Mammary epithelial cell (primary cell): ENCODE results near the gene PTGIS.

Experiments
- EZH2 ChIP-seq: IDR thresholded peaks from 2 replicates; pipeline ENCODE4 v1.6.1; 2012; ENCODE audit warnings: low read length, inconsistent platforms, borderline replicate concordance
- TF ChIP-seq, protein P1 (sequence below), 2 donors: IDR thresholded peaks in 1 of 2; conservative IDR thresholded peaks in 1 of 2; 2 replicates each; pipeline ENCODE4 v1.5.1; 2011 to 2012; ENCODE audit warnings: inconsistent platforms in 2 of 2, low read length in 2 of 2, mild to moderate bottlenecking in 2 of 2, control low read depth in 1 of 2, low read depth in 1 of 2; ENCODE audit not compliant: insufficient read depth in 1 of 2; ENCODE audit errors: extremely low read depth in 1 of 2

DNA sequence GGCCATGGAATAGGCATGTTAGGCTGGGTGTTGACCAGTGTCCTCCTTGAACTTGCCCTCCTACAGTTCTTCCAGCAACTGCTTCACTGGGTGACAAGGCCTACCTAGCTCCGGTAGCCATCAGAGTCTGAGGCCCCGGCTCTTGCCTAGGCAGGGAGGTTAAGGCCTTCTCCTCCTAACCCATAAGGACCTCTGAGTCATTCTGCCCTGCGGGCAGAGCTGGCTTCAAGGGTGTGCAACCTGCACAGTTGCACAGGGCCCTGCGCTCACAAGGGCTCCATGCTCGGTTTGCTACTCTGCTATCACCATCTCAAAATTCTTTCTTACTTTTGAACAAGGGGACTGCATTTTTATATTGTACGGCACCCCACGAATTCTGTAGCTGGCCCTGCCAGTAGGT is 103.4 kb downstream of the PTGIS start:
- TF ChIP-seq, protein P1, sequence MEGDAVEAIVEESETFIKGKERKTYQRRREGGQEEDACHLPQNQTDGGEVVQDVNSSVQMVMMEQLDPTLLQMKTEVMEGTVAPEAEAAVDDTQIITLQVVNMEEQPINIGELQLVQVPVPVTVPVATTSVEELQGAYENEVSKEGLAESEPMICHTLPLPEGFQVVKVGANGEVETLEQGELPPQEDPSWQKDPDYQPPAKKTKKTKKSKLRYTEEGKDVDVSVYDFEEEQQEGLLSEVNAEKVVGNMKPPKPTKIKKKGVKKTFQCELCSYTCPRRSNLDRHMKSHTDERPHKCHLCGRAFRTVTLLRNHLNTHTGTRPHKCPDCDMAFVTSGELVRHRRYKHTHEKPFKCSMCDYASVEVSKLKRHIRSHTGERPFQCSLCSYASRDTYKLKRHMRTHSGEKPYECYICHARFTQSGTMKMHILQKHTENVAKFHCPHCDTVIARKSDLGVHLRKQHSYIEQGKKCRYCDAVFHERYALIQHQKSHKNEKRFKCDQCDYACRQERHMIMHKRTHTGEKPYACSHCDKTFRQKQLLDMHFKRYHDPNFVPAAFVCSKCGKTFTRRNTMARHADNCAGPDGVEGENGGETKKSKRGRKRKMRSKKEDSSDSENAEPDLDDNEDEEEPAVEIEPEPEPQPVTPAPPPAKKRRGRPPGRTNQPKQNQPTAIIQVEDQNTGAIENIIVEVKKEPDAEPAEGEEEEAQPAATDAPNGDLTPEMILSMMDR (conservative IDR thresholded peaks at IDR 0.05 in 1 of 2, IDR thresholded peaks at IDR 0.05 in 1 of 2; ENCODE audit: extremely low read depth in 1 of 2, insufficient read depth in 1 of 2, low read depth in 1 of 2, low read length in 2 of 2) = no peak
- no peak for TF ChIP-seq EZH2
